GM12878 (cell line): ENCODE results near the gene SPX. TPM values are rescaled to one million over a fixed set of nuclear protein-coding genes. Genes with fewer than 3 reads are reported as not detected.

Experiments used
- ATAC-seq: fragments of 200-7000 bp; cut with Tn5 transposase; 3 replicates; pipeline ENCODE4 v1.9.1; 2020; ENCODE audit warnings: mild to moderate bottlenecking, moderate library complexity
- BruUV-seq: library from RNA; stranded (reverse); fragments of 400-500 nt; replicated peaks from 2 replicates; lab custom pipeline; 2021; lab: Mats Ljungman, UMichigan
- CTCF ChIA-PET: fragments of 300-600 bp; sonication (Branson Sonifier 250); formaldehyde crosslinking; extraction: SDS; loops from one replicate; lab custom pipeline; 2021; ENCODE audit warnings: inconsistent platforms; lab: Yijun Ruan, JAX
- POLR2A ChIA-PET: fragments of 350-600 bp; formaldehyde crosslinking; extraction: SDS; loops from one replicate; lab custom pipeline; 2021; ENCODE audit warnings: inconsistent platforms; lab: Charles Lee
- RAD21 ChIA-PET: fragments of 300-600 bp; sonication (Branson Sonifier 250); formaldehyde crosslinking; loops from one replicate; lab custom pipeline; 2023; ENCODE audit warnings: antibody characterized with exemption; ENCODE audit not compliant: unreplicated experiment; lab: Charles Lee
- SMC1A ChIA-PET: fragments of 300-600 bp; sonication (Branson Sonifier 250); formaldehyde crosslinking; loops from one replicate; lab custom pipeline; 2023; ENCODE audit not compliant: unreplicated experiment, uncharacterized antibody; lab: Charles Lee
- DNase-seq: peaks from one replicate; pipeline ENCODE4 v3.0.0-alpha.2; 2011; ENCODE audit warnings: low read depth, low spot score
- FAIRE-seq: peaks from 3 replicates; lab custom pipeline; 2011; peaks lifted over from hg19 to GRCh38; lab: Jason Lieb, UNC
- H2AFZ ChIP-seq: 2 replicates; pipeline ENCODE4 v1.6.0; 2011; ENCODE audit warnings: low read depth, low read length, control low read depth; ENCODE audit not compliant: control insufficient read depth
- H3K27ac ChIP-seq: 2 replicates; pipeline ENCODE4 v1.5.1; 2011; ENCODE audit warnings: control low read depth; ENCODE audit not compliant: control insufficient read depth, insufficient read depth
- H3K27me3 ChIP-seq, 2 experiments: replicated peaks in 1 of 2; 2 replicates each; pipeline versions ENCODE4 v1.6.0 to v1.6.1; 2011; ENCODE audit warnings: low read length in 1 of 2; ENCODE audit not compliant: control insufficient read depth in 2 of 2, insufficient read depth in 2 of 2
- H3K36me3 ChIP-seq, 2 experiments: 2 replicates each; pipeline ENCODE4 v1.5.1; 2011; ENCODE audit warnings: low read length in 1 of 2; ENCODE audit not compliant: control insufficient read depth in 2 of 2, insufficient read depth in 2 of 2
- H3K4me1 ChIP-seq: 2 replicates; pipeline ENCODE4 v1.6.1; 2011; ENCODE audit warnings: mild to moderate bottlenecking, low read length, moderate library complexity, mixed read lengths; ENCODE audit not compliant: control insufficient read depth, insufficient read depth
- H3K4me2 ChIP-seq: 2 replicates; pipeline ENCODE4 v1.6.0; 2011; ENCODE audit warnings: control low read depth; ENCODE audit not compliant: control insufficient read depth, insufficient read depth
- H3K4me3 ChIP-seq: fragments of 200-600 bp; sonication (generic); 2 replicates; pipeline ENCODE4 v1.5.1; 2016
- H3K79me2 ChIP-seq: 2 replicates; pipeline ENCODE4 v1.6.0; 2011; ENCODE audit warnings: low read length; ENCODE audit not compliant: control insufficient read depth, insufficient read depth
- H3K9ac ChIP-seq: 2 replicates; pipeline ENCODE4 v1.8.0; 2011; ENCODE audit warnings: low read length, control low read depth, mixed read lengths; ENCODE audit not compliant: control insufficient read depth, insufficient read depth
- H3K9me3 ChIP-seq: replicated peaks from 3 replicates; pipeline ENCODE4 v1.5.1; 2011; ENCODE audit warnings: mild to moderate bottlenecking, low read length; ENCODE audit not compliant: control insufficient read depth, insufficient read depth
- H4K20me1 ChIP-seq: 2 replicates; pipeline ENCODE4 v1.6.0; 2011; ENCODE audit not compliant: control insufficient read depth, insufficient read depth
- NFYB ChIP-seq: IDR thresholded peaks from 2 replicates; pipeline ENCODE4 v1.6.1; 2011; ENCODE audit warnings: low read depth, mild to moderate bottlenecking, low read length, improper control_type of control experiment, moderate library complexity; ENCODE audit not compliant: insufficient read depth
- ZNF592 ChIP-seq: fragments of 450-650 bp; IDR thresholded peaks from 2 replicates; pipeline ENCODE4 v1.6.1; 2017; ENCODE audit warnings: mild to moderate bottlenecking, moderate library complexity
- WGBS: methylation state at CpG from one replicate; pipeline ENCODE4 v1.1.6; 2016; ENCODE audit warnings: low lambda C conversion rate; ENCODE audit not compliant: insufficient replicate concordance, insufficient coverage; ENCODE audit errors: missing lambda C conversion rate; 5-methylcytosine and 5-hydroxymethylcytosine counted together
- in situ Hi-C: fragments of 300-500 bp; cut with MboI; formaldehyde crosslinking; loops from 9 replicates; pipeline ENCODE4 v1.14.3; 2018; ENCODE audit warnings: mixed read lengths
- intact Hi-C: fragments of 100-400 bp; cut with micrococcal nuclease; formaldehyde crosslinking; loops from one replicate; pipeline ENCODE4 v1.14.2; 2022; ENCODE audit not compliant: unreplicated experiment
- polyA plus RNA-seq, 11 experiments: library from polyadenylated mRNA; depleted of rRNA in 4 of 11; unstranded in 6 of 11; stranded (reverse) in 5 of 11; fragments of >200 nt; fragmentation: Nextera tagmentation in 4 of 11; fragmentation: Illumina TruSeq in 1 of 11; extraction: Ambion mirVana in 4 of 11; extraction: Trizol in 1 of 11; gene quantifications; 1 replicate in 1 of 11; 2 replicates in 10 of 11; pipeline versions ENCODE4 v1.2.1 to v1.2.3, GENCODE V29; 2011 to 2016; ENCODE audit warnings: inconsistent platforms in 2 of 11, missing spikeins in 2 of 11, low read depth in 1 of 11
- total RNA-seq, 4 experiments: library from RNA; depleted of rRNA in 3 of 4; stranded (reverse); fragments of >200 nt in 3 of 4; fragmentation: Illumina TruSeq in 1 of 4; extraction: Trizol in 1 of 4; gene quantifications; 2 replicates each; pipeline versions ENCODE4 v1.2.1 to v1.2.3, GENCODE V29; 2013 to 2021
- TF ChIP-seq, protein P1 (sequence below): fragments of 450-650 bp; IDR thresholded peaks from 2 replicates; pipeline ENCODE4 v1.6.1; 2017; ENCODE audit warnings: borderline replicate concordance

Gene SPX
- total and polyA plus RNA-seq, 10 of the 15 experiments (the other 5 are each of a cell fraction or from before 2014, with no cell fraction given) = 0.05 TPM; not detected in 8

DNA sequence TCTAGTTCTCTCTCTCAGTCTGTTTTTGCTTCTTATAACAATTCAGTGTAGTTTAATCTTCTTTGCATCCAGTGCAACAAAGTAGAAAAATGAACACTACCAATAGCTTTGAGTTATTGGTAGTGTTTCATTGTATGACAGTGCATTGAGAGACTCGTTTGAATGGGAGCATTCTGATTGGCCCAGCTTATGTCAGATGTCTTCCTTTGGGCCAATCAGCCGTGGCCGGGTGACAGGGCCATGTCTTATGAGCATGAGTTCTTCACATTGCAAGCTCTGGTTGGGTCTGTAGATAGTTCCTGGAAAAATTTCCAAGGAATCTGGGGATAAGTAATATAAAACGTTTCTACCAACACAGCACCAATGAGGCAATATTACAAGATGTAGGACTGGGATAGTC lies 42.0 kb downstream of the SPX start:
- FAIRE-seq = no peak
- ChIA-PET RAD21 (no interaction called here), SMC1A (interaction anchor here (1.1 kb wide), 1 partner anchor 8 kb away, joined by 3 read pairs; no protein-coding TSS in a partner anchor), CTCF (interaction anchor here (1.5 kb wide), 1 partner anchor 8 kb away, joined by 5 read pairs; no protein-coding TSS in a partner anchor), POLR2A (no interaction called here)
- Histone ChIP-seq H4K20me1 (no peaks in the 10 kb centered on the region), H3K9me3 (no peaks in the 10 kb centered on the region), H3K27me3 (no peaks in the 10 kb centered on the region), H2AFZ (no peak overlapping the region), H3K9ac (no peak overlapping the region), H3K36me3 (no peaks in the 10 kb centered on the region), H3K4me3 (no peak overlapping the region), H3K4me1 (no peaks in the 10 kb centered on the region), H3K4me2 (no peak overlapping the region), H3K79me2 (no peaks in the 10 kb centered on the region), H3K27ac (no peak overlapping the region)
- no TSS peak for BruUV-seq
- WGBS = 37% methylated on average over 4 of the region's 4 CpGs
- in situ Hi-C loops (no loop called here), intact Hi-C loops (no loop called here)
- no peak for DNase-seq
- 0 out of 2 replicates have a peak, but pooled peaks have one; percentile 39 for TF ChIP-seq NFYB
- TF ChIP-seq, protein P1, sequence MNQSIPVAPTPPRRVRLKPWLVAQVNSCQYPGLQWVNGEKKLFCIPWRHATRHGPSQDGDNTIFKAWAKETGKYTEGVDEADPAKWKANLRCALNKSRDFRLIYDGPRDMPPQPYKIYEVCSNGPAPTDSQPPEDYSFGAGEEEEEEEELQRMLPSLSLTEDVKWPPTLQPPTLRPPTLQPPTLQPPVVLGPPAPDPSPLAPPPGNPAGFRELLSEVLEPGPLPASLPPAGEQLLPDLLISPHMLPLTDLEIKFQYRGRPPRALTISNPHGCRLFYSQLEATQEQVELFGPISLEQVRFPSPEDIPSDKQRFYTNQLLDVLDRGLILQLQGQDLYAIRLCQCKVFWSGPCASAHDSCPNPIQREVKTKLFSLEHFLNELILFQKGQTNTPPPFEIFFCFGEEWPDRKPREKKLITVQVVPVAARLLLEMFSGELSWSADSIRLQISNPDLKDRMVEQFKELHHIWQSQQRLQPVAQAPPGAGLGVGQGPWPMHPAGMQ = no peak
- no peak for TF ChIP-seq ZNF592
- ATAC-seq = no peak
